ENCODE results near the gene CDC16.
A peak's percentile ranks its signal among the peaks of the same experiment; 100 is the strongest.

The CDC16 gene

GRCh38 chr13:114212158-114212495 is 22.6 kb upstream of the CDC16 start:
- Histone ChIP-seq H3K4me3 (ENCODE audit: control insufficient read depth in 1 of 7, extremely low read depth in 1 of 7, insufficient read depth in 4 of 7, low read depth in 2 of 7, low read length in 6 of 7) (no peak overlapping the region), H3K9me3 (ENCODE audit: control extremely low read depth in 1 of 5, control insufficient read depth in 4 of 5, insufficient read depth in 2 of 5, low read depth in 1 of 5, low read length in 4 of 5) (peaks cover 0 to 8% (median 4%) of the 10 kb centered on the region in 5 experiments), H3K27ac (ENCODE audit: insufficient read depth in 1 of 2, low read depth in 1 of 2, low read length in 2 of 2, poor library complexity in 1 of 2, severe bottlenecking in 2 of 2) (no peak overlapping the region), H3K27me3 (replicated peaks in 2 of 5; ENCODE audit: control insufficient read depth in 4 of 5, insufficient read depth in 5 of 5, low read length in 4 of 5) (no peaks in the 10 kb centered on the region), H3K4me1 (ENCODE audit: control extremely low read depth in 1 of 4, control insufficient read depth in 4 of 4, insufficient read depth in 4 of 4, low read length in 3 of 4) (peaks cover 0 to 4% (median 2%) of the 10 kb centered on the region in 4 experiments), H3K36me3 (ENCODE audit: control insufficient read depth in 4 of 4, insufficient read depth in 4 of 4, low read length in 3 of 4) (no peaks in the 10 kb centered on the region)
- DNase-seq, result no peak
- POLR2A ChIA-PET, result no interaction called here
- CTCF ChIA-PET, result no interaction called here
- WGBS (ENCODE audit: insufficient coverage), result 93% methylated on average over 5 of the region's 6 CpGs

- WGBS (ENCODE audit: insufficient coverage), result 98% methylated on average over 7 of the region's 7 CpGs
- CTCF ChIA-PET, result interaction anchor here (1.3 to 1.7 kb wide), 2 partner anchors 10 to 93 kb away, joined by 3 to 6 read pairs; no protein-coding TSS in a partner anchor
Measured at GRCh38 chr13:114213980-114214379, 20.7 kb upstream of the CDC16 start.

GRCh38 chr13:114219392-114219791 is 15.3 kb upstream of the CDC16 start:
- Histone ChIP-seq H3K36me3 (ENCODE audit: control insufficient read depth in 4 of 4, insufficient read depth in 4 of 4, low read length in 3 of 4) (no peaks in the 10 kb centered on the region), H3K27ac (ENCODE audit: insufficient read depth in 1 of 2, low read depth in 1 of 2, low read length in 2 of 2, poor library complexity in 1 of 2, severe bottlenecking in 2 of 2) (no peak overlapping the region), H3K4me3 (ENCODE audit: control insufficient read depth in 1 of 7, extremely low read depth in 1 of 7, insufficient read depth in 4 of 7, low read depth in 2 of 7, low read length in 6 of 7) (peak overlapping the region in 3 of 7 experiments; percentile 25 to 35 (median 27)), H3K9me3 (ENCODE audit: control extremely low read depth in 1 of 5, control insufficient read depth in 4 of 5, insufficient read depth in 2 of 5, low read depth in 1 of 5, low read length in 4 of 5) (no peaks in the 10 kb centered on the region), H3K27me3 (replicated peaks in 2 of 5; ENCODE audit: control insufficient read depth in 4 of 5, insufficient read depth in 5 of 5, low read length in 4 of 5) (no peaks in the 10 kb centered on the region), H3K4me1 (ENCODE audit: control extremely low read depth in 1 of 4, control insufficient read depth in 4 of 4, insufficient read depth in 4 of 4, low read length in 3 of 4) (peaks cover 16 to 53% (median 40%) of the 10 kb centered on the region in 4 experiments)
- peak; percentile 50 to 76 (median 58) for DNase-seq
- CTCF ChIA-PET, result interaction anchor here (1.0 to 2.0 kb wide), 4 partner anchors 10 to 75 kb away, joined by 3 to 6 read pairs (median 4); no protein-coding TSS in a partner anchor
- POLR2A ChIA-PET, result no interaction called here
- no CpG with 5 or more reads among the region's 3 CpGs for WGBS (ENCODE audit: insufficient coverage)

More at GRCh38 chr13:114213980-114214379, 20.7 kb upstream of the CDC16 start:
- no peaks in the 10 kb centered on the region for H3K9me3 ChIP-seq (ENCODE audit: control extremely low read depth in 1 of 5, control insufficient read depth in 4 of 5, insufficient read depth in 2 of 5, low read depth in 1 of 5, low read length in 4 of 5)
- no peaks in the 10 kb centered on the region for H3K27me3 ChIP-seq (replicated peaks in 2 of 5; ENCODE audit: control insufficient read depth in 4 of 5, insufficient read depth in 5 of 5, low read length in 4 of 5)
- H3K36me3 ChIP-seq (ENCODE audit: control insufficient read depth in 4 of 4, insufficient read depth in 4 of 4, low read length in 3 of 4), result no peaks in the 10 kb centered on the region
- peaks cover 1 to 5% (median 3%) of the 10 kb centered on the region in 4 experiments for H3K4me1 ChIP-seq (ENCODE audit: control extremely low read depth in 1 of 4, control insufficient read depth in 4 of 4, insufficient read depth in 4 of 4, low read length in 3 of 4)
- no peak overlapping the region for H3K27ac ChIP-seq (ENCODE audit: insufficient read depth in 1 of 2, low read depth in 1 of 2, low read length in 2 of 2, poor library complexity in 1 of 2, severe bottlenecking in 2 of 2)
- no peak overlapping the region for H3K4me3 ChIP-seq (ENCODE audit: control insufficient read depth in 1 of 7, extremely low read depth in 1 of 7, insufficient read depth in 4 of 7, low read depth in 2 of 7, low read length in 6 of 7)
- POLR2A ChIA-PET, result no interaction called here
- DNase-seq, result no peak

GRCh38 chr13:114222461-114222968 is 12.2 kb upstream of the CDC16 start:
- H3K9me3 ChIP-seq (ENCODE audit: control extremely low read depth in 1 of 5, control insufficient read depth in 4 of 5, insufficient read depth in 2 of 5, low read depth in 1 of 5, low read length in 4 of 5), result no peaks in the 10 kb centered on the region
- peaks cover 16 to 68% (median 47%) of the 10 kb centered on the region in 4 experiments for H3K4me1 ChIP-seq (ENCODE audit: control extremely low read depth in 1 of 4, control insufficient read depth in 4 of 4, insufficient read depth in 4 of 4, low read length in 3 of 4)
- no peaks in the 10 kb centered on the region for H3K36me3 ChIP-seq (ENCODE audit: control insufficient read depth in 4 of 4, insufficient read depth in 4 of 4, low read length in 3 of 4)
- DNase-seq, result peak; percentile 92 to 99 (median 98)
- ChIA-PET POLR2A (interaction anchor here (0.7 to 0.8 kb wide), 2 partner anchors 74 to 91 kb away, joined by 3 to 4 read pairs; no protein-coding TSS in a partner anchor), CTCF (interaction anchor here (0.7 to 2.5 kb wide), 14 partner anchors 12 to 269 kb away, joined by 3 to 7 read pairs (median 4); no protein-coding TSS in a partner anchor)
- 0% methylated on average over 8 of the region's 9 CpGs for whole genome bisulfite sequencing (ENCODE audit: insufficient coverage)
- H3K27ac ChIP-seq (ENCODE audit: insufficient read depth in 1 of 2, low read depth in 1 of 2, low read length in 2 of 2, poor library complexity in 1 of 2, severe bottlenecking in 2 of 2), result peak overlapping the region in 1 of 2 experiments; percentile 74
- H3K27me3 ChIP-seq (replicated peaks in 2 of 5; ENCODE audit: control insufficient read depth in 4 of 5, insufficient read depth in 5 of 5, low read length in 4 of 5), result peaks cover 0 to 4% (median 0%) of the 10 kb centered on the region in 5 experiments
- peak overlapping the region in 3 of 7 experiments; percentile 14 to 52 (median 45) for H3K4me3 ChIP-seq (ENCODE audit: control insufficient read depth in 1 of 7, extremely low read depth in 1 of 7, insufficient read depth in 4 of 7, low read depth in 2 of 7, low read length in 6 of 7)

DNA sequence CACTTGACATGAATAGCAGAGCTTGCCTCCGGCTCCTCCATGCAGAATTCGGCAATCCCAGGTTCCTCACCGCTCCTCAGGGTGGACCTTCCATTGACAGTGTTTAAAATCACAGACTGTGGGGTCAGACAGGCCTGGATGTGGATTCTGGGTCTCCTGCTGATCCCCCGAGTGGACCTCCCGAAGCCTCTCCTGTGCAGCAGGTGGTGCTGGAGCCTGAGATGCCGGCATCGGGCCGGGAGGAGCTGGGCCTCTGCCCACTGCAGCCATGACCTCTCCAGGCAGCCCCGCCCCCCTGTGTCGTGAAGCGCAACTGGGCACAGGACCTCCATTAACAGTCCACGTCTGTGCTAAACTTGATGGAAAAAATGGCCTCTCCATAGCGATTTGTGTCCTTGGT is 10.5 kb upstream of the CDC16 start:
- no peaks in the 10 kb centered on the region for H3K9me3 ChIP-seq (ENCODE audit: control extremely low read depth in 1 of 5, control insufficient read depth in 4 of 5, insufficient read depth in 2 of 5, low read depth in 1 of 5, low read length in 4 of 5)
- H3K4me3 ChIP-seq (ENCODE audit: control insufficient read depth in 1 of 7, extremely low read depth in 1 of 7, insufficient read depth in 4 of 7, low read depth in 2 of 7, low read length in 6 of 7), result no peak overlapping the region
- CTCF ChIA-PET, result interaction anchor here (1.1 kb wide), 1 partner anchor 276 kb away, joined by 3 read pairs; no protein-coding TSS in a partner anchor
- WGBS (ENCODE audit: insufficient coverage), result 94% methylated on average over 13 of the region's 13 CpGs
- DNase-seq, result no peak
- H3K27me3 ChIP-seq (replicated peaks in 2 of 5; ENCODE audit: control insufficient read depth in 4 of 5, insufficient read depth in 5 of 5, low read length in 4 of 5), result peaks cover 0 to 15% (median under 1%) of the 10 kb centered on the region in 5 experiments
- no peak overlapping the region for H3K27ac ChIP-seq (ENCODE audit: insufficient read depth in 1 of 2, low read depth in 1 of 2, low read length in 2 of 2, poor library complexity in 1 of 2, severe bottlenecking in 2 of 2)
- POLR2A ChIA-PET, result no interaction called here
- H3K4me1 ChIP-seq (ENCODE audit: control extremely low read depth in 1 of 4, control insufficient read depth in 4 of 4, insufficient read depth in 4 of 4, low read length in 3 of 4), result peaks cover 12 to 67% (median 44%) of the 10 kb centered on the region in 4 experiments
- no peaks in the 10 kb centered on the region for H3K36me3 ChIP-seq (ENCODE audit: control insufficient read depth in 4 of 4, insufficient read depth in 4 of 4, low read length in 3 of 4)

DNA sequence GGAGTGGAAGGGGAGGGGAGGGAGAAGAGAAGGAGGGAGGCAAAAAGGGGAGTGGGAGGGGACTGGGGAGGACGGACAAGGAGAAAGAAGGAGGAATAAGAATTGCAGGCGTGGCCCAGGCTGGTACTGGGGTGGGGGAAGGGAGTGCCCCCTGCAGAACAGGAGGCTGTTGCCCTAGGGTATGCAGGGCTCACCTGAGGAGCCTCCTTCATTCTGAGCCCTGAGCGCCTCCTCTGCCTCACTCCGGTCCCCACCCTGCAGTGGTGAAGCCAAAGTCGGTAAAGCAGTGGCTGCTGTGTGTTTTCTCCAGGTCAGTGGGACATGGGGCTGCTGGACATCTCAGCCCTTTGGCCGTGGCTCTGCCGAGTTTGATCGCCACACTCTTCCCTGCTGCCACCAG is 9.1 kb upstream of the CDC16 start:
- Histone ChIP-seq H3K36me3 (ENCODE audit: control insufficient read depth in 4 of 4, insufficient read depth in 4 of 4, low read length in 3 of 4) (no peaks in the 10 kb centered on the region), H3K27ac (ENCODE audit: insufficient read depth in 1 of 2, low read depth in 1 of 2, low read length in 2 of 2, poor library complexity in 1 of 2, severe bottlenecking in 2 of 2) (no peak overlapping the region), H3K4me3 (ENCODE audit: control insufficient read depth in 1 of 7, extremely low read depth in 1 of 7, insufficient read depth in 4 of 7, low read depth in 2 of 7, low read length in 6 of 7) (no peak overlapping the region), H3K27me3 (replicated peaks in 2 of 5; ENCODE audit: control insufficient read depth in 4 of 5, insufficient read depth in 5 of 5, low read length in 4 of 5) (peaks cover 0 to 29% (median 3%) of the 10 kb centered on the region in 5 experiments), H3K4me1 (ENCODE audit: control extremely low read depth in 1 of 4, control insufficient read depth in 4 of 4, insufficient read depth in 4 of 4, low read length in 3 of 4) (peaks cover 9 to 62% (median 33%) of the 10 kb centered on the region in 4 experiments), H3K9me3 (ENCODE audit: control extremely low read depth in 1 of 5, control insufficient read depth in 4 of 5, insufficient read depth in 2 of 5, low read depth in 1 of 5, low read length in 4 of 5) (no peaks in the 10 kb centered on the region)
- WGBS (ENCODE audit: insufficient coverage), result 68% methylated on average over 6 of the region's 8 CpGs
- POLR2A ChIA-PET, result no interaction called here
- no peak for DNase-seq
- CTCF ChIA-PET, result interaction anchor here (0.8 to 1.1 kb wide), 11 partner anchors 10 to 288 kb away, joined by 3 to 4 read pairs (median 3); no protein-coding TSS in a partner anchor

- WGBS (ENCODE audit: insufficient coverage), result 91% methylated on average over 9 of the region's 11 CpGs
- Histone ChIP-seq H3K9me3 (ENCODE audit: control extremely low read depth in 1 of 5, control insufficient read depth in 4 of 5, insufficient read depth in 2 of 5, low read depth in 1 of 5, low read length in 4 of 5) (no peaks in the 10 kb centered on the region), H3K4me3 (ENCODE audit: control insufficient read depth in 1 of 7, extremely low read depth in 1 of 7, insufficient read depth in 4 of 7, low read depth in 2 of 7, low read length in 6 of 7) (no peak overlapping the region), H3K27me3 (replicated peaks in 2 of 5; ENCODE audit: control insufficient read depth in 4 of 5, insufficient read depth in 5 of 5, low read length in 4 of 5) (peaks cover 0 to 32% (median 3%) of the 10 kb centered on the region in 5 experiments), H3K4me1 (ENCODE audit: control extremely low read depth in 1 of 4, control insufficient read depth in 4 of 4, insufficient read depth in 4 of 4, low read length in 3 of 4) (peaks cover 9 to 57% (median 31%) of the 10 kb centered on the region in 4 experiments), H3K36me3 (ENCODE audit: control insufficient read depth in 4 of 4, insufficient read depth in 4 of 4, low read length in 3 of 4) (no peaks in the 10 kb centered on the region), H3K27ac (ENCODE audit: insufficient read depth in 1 of 2, low read depth in 1 of 2, low read length in 2 of 2, poor library complexity in 1 of 2, severe bottlenecking in 2 of 2) (no peak overlapping the region)
- ChIA-PET CTCF (interaction anchor here (0.8 to 1.1 kb wide), 12 partner anchors 9 to 289 kb away, joined by 3 to 4 read pairs (median 3); no protein-coding TSS in a partner anchor), POLR2A (no interaction called here)
- DNase-seq, result no peak
Measured at GRCh38 chr13:114226088-114226487, 8.6 kb upstream of the CDC16 start.

Measured in common myeloid progenitor, CD34-positive (primary cell).